Skin epidermis (tissue), 12 donors: Measurements from ENCODE around the gene NTRK3.

Experiments
- H3K27ac ChIP-seq, 21 experiments: fragments of 200-600 bp; sonication (generic) in 11 of 21; one replicate each; pipeline ENCODE4 v1.5.0; 2020; ENCODE audit warnings: mild to moderate bottlenecking in 3 of 21, inconsistent platforms in 2 of 21, moderate library complexity in 2 of 21
- H3K4me3 ChIP-seq, 7 experiments: fragments of 200-600 bp; sonication (generic) in 2 of 7; one replicate each; pipeline ENCODE4 v1.5.0; 2020; ENCODE audit warnings: inconsistent platforms in 2 of 7, mild to moderate bottlenecking in 2 of 7, moderate library complexity in 1 of 7

The NTRK3 gene

DNA sequence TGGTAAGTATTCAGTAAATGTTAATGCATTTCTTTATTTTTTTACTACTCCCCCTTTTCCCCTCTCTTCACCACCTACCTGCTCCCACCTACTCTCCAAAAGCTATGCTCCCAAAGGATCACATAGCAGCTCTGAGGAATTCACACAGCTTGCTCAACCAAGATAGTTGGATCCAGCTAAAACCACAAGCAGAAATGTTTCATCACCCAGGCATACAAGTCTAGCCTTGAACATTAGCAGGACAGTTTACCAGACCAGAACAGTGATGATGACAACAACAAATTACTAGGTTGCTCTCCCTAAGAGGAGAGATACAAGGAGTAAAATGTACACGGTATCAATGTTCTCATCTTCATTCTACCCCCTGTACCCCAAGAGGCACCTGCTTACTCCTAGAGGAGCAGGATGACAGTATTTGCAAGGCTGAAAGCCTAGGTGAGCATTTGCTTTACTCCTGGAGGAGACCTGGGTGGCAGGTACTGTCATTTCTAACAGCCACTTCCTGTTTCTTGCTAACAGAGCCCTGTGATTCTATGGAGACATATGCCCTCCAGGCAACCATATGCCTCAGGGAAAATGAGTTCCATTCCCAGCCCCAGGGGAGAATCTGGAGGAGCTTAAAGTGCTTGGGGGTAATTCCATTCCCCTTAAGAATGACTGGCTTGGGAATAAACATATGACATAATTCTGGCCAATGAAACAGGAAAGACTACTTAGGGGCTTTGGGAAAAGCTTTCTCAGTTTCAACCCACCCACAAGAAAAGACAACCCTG, 237.5 kb downstream of the NTRK3 start:
- no peak overlapping the region for H3K27ac ChIP-seq
- no peak overlapping the region for H3K4me3 ChIP-seq

DNA sequence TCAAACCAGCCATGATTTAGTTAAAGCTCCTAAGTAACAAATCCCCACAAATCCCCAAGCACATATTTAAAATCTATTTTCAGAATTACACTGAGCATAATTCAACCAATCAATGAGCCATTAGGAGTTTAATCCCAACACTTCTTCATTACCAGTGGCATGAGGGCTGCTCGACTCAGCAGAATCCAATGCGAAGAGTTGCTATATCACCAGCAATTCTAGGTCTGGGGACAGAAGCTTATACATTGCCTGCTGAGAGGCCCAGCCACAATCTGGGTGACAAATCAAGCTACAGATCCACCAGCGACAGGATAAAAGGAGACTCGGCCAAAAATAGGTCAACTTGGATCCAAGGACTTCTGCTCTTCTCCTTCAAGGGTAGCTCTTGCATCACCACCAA, 238.8 kb downstream of the NTRK3 start:
- H3K27ac ChIP-seq, result no peak overlapping the region
- H3K4me3 ChIP-seq, result no peak overlapping the region

DNA sequence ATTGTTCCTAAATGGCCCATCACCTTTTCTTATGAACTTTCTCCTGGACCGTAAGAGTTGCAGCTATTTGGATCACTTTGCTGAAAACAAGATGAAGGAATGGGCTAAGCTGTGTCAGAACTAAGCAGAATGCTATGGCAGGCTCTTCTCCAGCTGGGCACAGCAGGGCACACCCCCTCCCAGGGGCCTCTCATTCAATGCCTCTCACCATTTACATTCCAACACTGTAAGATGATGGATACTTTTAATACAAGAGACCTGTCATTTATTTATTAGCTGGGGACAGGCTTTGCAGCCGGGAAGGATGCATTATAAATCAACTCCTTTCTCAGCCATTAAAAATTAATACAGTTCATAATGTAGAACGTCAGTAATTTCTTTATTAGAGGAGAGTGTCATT, 240.1 kb downstream of the NTRK3 start:
- H3K27ac ChIP-seq, result no peak overlapping the region
- H3K4me3 ChIP-seq, result no peak overlapping the region

DNA sequence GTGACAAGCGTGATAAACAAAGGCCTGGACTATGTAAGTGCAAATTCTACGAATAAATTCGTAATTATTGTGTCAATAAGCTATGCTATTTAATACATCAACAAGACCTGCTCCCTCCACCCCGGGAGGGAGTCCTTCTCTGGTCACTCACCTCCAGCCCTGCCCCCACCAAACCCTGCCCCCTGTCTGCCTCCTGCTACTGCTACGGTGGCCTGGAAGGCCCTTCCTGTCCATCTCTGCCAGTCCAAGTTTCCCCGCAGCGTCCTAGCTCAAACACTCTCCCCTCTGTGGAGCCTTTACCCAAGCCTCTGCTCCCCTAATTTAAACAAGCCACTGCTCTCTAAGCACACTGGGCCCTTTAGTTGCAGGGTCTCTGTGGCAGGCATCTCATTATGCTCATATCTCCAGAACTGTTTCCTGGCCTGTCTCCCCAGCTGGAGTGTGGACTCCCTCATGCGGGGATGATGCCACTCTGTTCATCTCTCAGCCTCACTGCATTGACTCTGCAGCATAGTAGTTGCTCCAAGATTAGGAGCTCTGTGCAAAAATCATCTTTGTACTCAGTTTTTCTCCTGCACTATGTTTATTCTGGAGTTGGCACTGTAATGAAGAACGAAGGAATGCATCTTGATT, 241.2 kb downstream of the NTRK3 start:
- H3K4me3 ChIP-seq, result no peak overlapping the region

DNA sequence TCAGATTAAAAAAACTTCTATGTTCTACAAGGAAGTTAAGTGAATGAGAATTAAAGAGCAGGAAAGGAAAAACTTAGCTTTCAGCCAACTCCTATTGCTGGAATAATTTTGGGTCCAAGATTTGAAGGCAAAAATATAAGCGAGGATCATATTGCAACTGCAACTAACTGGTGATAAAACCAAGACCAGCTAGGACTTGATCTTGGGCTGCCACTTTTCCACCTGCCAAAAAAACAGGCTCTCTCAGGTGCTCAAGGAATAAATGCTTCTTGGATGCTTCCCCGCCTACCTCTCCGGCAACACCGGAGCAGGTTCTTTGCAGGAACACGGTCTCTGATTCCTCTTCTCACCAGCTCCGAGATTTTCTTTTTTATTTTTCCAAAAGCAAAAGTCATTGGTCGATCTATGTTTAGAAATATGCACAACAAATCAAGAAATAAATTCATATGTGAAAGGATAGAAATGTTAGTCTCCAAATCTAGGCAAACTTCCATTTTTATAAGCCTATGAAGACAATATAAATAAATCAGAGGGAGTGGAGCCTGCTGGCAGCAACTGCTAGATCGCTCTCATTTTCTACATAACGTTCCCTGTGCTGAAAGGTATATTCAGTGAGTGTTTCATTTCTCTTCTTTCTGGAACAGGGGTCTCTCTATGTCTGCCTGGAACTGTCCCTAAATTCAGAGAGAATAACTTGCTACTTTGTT, 241.9 kb downstream of the NTRK3 start:
- no peak overlapping the region for H3K4me3 ChIP-seq
- no peak overlapping the region for H3K27ac ChIP-seq

More for the DNA sequence above, 241.2 kb downstream of the NTRK3 start:
- no peak overlapping the region for H3K27ac ChIP-seq

DNA sequence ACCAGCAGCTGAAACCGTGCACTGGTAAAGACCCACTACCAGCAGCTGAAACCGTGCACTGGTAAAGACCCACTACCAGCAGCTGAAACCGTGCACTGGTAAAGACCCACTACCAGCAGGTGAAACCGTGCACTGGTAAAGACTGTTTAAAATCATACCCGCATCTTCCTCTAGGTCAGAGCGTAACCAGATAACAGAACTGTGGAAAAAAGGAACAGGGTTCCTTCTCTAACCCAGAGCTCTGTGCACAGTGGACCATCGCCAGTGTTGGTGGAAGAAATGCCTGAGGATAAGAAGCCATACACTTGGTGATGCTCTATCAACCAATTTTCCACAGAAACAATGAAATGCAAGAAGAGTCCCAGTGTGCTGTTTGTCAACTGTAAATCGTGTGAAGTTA, 243.4 kb downstream of the NTRK3 start:
- Histone ChIP-seq H3K27ac (no peak overlapping the region), H3K4me3 (no peak overlapping the region)

DNA sequence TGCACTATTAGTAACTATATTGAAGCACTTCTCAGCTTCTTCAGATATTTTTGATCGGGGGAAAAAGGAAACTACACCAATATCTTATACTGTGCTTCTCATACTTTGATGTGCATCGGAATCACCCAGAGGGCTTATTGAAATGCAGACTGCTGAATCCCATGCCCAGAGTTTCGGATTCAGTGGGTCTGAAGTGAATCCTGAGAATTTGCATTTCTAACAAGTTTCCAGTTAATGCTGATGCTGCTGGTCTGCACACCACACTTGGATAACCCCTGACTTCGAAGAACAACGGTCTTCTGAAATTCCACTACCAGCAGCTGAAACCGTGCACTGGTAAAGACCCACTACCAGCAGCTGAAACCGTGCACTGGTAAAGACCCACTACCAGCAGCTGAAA, 243.9 kb downstream of the NTRK3 start:
- Histone ChIP-seq H3K4me3 (no peak overlapping the region), H3K27ac (no peak overlapping the region)

DNA sequence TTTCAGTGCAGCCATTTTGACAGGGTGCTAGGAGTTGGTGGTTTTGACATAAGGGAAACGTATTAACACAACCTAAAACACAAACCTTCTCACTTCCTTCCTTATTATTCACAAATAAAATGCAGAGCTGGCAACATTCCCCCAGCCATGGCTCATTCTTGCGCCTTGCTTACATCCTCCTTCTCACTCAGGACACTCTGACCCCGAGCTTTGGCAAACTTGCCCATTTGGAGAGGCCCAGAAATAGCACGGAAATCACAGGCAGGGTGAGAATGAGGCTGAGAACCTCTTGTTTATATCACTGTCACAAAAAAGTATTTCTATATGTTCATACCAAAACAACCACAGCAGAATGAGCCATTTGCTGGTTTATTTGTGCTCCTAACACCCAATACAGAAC, 244.3 kb downstream of the NTRK3 start:
- H3K4me3 ChIP-seq, result no peak overlapping the region
- no peak overlapping the region for H3K27ac ChIP-seq

DNA sequence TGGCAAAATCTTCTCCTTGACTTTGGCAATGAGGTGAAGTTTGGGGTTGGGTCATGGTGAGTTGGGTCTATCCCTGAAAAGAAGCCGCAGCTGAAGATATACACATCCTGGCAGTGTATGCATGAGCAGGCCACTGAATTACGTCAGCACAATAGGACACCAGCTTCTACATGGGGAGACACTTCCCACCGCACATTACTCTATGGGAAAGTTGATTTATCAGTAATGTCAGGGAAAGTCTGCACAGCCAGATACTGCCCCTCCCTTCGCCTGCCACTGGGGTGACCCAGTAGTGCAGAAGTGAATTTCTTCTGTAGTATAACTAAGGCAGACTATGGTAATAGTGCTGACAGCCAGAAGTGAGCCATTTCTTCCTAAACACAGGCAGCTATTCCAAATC, 245.0 kb downstream of the NTRK3 start:
- Histone ChIP-seq H3K4me3 (no peak overlapping the region), H3K27ac (no peak overlapping the region)

DNA sequence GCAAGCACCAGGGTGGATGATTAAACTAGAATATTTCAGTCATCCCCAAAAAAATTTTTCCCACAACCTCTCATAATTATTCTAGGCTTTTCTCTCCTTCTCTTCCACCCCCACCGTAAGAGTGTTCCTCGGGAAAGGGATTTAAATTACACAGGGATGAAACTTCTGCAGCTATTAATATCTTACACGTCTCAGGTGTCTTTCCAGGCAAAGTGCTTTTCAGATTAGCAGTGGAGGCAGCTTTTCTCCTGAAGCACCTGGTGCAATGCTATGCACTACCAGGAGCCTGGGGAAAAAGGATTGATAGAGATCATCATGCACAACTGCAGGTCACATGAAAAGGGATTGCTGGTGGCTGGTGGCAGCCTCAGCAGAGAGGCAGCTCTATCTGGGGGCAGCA, 250.4 kb downstream of the NTRK3 start:
- H3K27ac ChIP-seq, result no peak overlapping the region
- H3K4me3 ChIP-seq, result no peak overlapping the region

DNA sequence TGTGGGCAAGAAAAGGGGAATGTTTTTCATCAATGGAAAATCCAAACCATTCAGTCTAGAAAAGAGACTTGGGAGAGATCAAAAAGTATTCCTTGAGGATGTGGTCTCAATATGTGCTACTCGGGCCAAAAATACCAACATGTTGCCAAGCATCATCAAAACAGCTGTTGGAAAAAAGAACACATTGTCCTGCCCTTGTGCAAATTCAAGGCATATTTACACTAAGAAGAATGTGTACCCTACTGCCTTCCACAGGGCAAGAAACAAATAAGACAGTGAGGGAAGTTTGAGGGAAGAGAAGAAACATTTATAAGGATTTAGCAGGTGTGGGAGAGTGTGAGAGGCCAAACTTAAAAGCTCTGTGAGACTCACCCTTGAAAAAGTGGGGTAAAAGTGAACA, 252.1 kb downstream of the NTRK3 start:
- Histone ChIP-seq H3K27ac (no peak overlapping the region), H3K4me3 (no peak overlapping the region)

DNA sequence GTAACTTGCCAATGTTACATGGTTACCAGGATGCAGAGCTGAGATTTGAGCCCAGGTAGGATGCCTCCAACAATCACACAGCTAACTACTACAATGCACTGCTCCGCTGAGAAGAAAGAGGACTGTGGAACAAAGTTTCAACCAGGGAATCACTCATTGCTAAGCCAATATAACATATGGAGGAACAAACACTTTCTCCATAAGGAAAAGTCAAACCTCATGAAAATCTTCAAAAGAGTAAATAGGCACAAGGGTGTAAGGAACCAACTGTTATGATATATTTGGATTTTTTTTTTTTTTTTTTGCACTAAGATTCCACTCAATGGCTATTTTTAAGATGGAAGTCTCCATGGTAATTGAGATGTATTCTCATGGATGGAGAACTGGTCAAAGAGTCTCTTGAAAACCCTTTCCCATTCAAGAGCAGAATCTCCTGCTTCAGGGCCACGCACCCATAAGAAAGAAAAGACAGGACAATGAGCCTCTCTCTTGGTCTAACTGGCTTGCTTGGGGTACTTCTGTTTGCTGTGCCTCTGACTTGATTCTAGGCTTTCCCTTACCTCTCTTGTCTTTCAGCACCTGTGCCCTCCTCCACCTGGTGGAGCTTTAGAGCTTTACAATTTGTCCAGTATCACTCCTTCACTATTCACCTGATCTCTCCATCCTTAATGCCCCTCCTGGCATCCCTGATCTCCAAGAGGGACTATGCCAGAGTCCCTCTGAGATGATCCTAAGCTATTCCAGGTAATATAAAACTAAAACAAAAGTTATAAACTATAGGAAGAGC, 252.8 kb downstream of the NTRK3 start:
- Histone ChIP-seq H3K4me3 (no peak overlapping the region), H3K27ac (no peak overlapping the region)

DNA sequence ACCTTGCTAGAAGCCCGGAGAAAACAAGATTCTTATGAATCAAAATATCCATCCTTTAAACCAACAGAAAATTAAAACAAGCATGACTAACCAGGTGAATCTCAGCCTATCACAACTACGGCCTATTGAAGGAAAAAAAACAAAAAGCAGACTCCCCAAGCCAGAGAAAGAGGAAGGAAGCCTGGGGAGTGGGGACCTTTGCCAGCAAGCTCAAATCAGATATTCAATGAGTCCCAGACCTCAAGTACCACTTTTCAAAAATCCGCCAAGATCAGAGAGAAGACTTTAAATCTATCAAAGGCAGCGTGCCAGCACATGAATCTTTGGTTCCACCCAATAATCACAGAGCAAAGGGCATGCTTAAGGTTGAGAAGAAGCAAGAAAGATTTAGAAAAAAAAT, 253.8 kb downstream of the NTRK3 start:
- H3K27ac ChIP-seq, result no peak overlapping the region
- no peak overlapping the region for H3K4me3 ChIP-seq

DNA sequence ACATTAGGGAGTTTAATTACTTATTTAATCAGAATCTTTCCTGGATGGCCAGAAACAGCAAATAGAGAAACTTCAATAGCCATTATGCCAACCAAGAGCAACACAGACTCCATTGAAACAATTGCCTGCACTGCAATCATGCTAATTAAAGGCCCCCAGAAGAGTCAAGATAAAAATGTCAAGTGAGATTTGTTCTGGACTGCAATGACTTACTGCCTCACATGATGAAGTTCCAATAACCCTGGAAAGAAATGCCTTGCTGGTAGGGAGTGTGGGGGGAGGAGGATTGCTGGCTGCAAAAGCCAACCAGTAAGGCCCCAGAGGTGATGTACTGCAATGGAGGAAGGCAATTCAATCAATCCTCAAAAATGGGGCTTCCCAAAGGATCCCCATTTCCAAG, 257.9 kb downstream of the NTRK3 start:
- H3K27ac ChIP-seq, result no peak overlapping the region
- H3K4me3 ChIP-seq, result no peak overlapping the region

DNA sequence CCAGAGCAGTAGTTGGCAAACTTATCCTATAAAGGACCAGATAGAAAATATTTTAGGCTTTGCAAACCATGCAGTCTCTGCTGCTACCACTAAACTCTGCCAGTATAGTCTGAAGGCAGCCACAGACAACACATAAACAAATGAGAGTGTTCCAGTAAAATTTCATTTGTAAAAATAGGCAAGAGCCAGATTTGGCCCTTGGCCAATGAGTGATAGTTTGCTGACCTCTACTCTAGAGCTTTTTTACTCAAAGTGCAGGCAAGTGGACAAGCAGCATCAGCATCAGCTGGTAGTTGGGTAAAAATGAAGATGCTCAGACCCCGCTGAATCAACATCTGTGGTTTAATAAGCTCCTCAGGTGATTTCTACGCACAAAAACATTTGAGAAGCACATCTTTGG, 269.8 kb downstream of the NTRK3 start:
- Histone ChIP-seq H3K4me3 (no peak overlapping the region), H3K27ac (no peak overlapping the region)

DNA sequence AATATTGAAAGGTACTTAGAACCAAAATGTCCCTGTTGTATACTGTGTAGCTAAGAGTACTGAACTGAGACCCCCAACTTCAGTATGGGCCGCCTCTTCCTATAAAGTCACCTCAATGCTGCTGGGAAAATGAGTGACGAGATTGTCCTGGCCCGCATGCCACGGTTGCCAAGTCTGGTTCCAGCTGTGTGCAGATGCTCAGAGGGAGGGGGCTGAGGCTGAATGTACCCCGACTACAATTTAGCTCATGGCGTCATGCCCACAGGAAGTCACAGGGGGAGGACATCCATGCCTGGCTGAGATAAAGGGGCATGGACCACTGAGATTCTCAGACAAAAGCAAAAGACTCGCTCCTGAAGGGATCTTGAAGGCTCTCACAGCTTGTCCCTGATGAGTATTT, 271.1 kb downstream of the NTRK3 start:
- Histone ChIP-seq H3K4me3 (no peak overlapping the region), H3K27ac (no peak overlapping the region)

DNA sequence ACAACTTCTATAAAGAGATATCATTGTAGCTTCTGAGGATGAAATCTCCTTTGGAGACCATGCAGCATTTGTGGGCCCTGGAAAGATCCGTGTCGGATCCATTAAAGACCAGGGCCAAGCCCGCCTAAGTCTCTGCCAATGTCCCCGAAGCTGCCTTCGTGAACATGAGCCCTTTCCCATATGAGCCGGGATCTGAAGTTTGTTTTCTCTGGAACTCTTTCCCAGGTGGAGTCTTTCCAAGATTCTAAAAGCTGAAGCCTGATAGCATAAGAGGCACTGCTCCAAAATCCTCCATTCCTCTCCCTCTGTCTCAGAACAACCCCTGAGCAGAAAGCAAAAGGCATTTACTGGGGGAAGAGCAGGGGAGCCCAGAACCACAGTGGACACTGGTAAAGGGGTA, 274.6 kb downstream of the NTRK3 start:
- H3K27ac ChIP-seq, result no peak overlapping the region
- no peak overlapping the region for H3K4me3 ChIP-seq

DNA sequence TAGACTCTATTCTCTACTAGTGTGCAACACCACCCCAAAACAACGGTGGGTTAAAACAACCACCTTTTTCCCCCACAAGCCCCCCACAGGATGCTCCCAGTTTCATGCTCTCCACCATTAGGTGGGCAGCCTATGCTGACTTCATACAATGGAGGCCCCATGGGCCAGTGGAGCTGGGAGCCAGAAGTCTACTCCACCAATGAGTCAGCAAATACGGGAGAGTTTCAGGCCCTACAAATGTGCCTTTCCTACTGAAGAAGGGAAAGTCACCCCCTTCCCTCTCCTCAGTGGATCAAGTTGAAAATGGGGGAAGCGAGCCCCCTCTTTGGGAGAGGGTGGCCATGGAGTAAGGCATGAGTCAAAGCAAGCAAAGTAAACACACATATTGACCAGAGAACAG, 278.6 kb downstream of the NTRK3 start:
- Histone ChIP-seq H3K27ac (no peak overlapping the region), H3K4me3 (no peak overlapping the region)

DNA sequence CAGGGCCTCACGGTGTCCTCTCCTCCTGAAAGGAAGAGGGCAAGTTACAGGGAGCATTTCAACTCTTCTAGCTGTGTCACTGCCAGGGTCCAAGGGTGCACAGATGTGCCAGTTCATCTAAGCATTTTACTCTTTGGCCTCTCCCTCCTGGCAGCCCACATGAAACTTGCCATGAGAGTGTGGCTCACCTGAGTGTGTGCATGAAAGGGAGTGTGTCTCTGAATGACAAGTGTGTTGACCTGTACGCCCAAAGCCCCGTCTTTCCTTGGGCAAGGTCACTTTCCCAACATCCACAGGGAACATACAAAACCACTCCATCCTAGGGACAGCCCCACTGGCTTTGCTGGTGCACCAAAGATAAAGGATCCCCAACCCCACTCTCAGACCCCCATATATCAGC, 280.0 kb downstream of the NTRK3 start:
- Histone ChIP-seq H3K27ac (no peak overlapping the region), H3K4me3 (no peak overlapping the region)

DNA sequence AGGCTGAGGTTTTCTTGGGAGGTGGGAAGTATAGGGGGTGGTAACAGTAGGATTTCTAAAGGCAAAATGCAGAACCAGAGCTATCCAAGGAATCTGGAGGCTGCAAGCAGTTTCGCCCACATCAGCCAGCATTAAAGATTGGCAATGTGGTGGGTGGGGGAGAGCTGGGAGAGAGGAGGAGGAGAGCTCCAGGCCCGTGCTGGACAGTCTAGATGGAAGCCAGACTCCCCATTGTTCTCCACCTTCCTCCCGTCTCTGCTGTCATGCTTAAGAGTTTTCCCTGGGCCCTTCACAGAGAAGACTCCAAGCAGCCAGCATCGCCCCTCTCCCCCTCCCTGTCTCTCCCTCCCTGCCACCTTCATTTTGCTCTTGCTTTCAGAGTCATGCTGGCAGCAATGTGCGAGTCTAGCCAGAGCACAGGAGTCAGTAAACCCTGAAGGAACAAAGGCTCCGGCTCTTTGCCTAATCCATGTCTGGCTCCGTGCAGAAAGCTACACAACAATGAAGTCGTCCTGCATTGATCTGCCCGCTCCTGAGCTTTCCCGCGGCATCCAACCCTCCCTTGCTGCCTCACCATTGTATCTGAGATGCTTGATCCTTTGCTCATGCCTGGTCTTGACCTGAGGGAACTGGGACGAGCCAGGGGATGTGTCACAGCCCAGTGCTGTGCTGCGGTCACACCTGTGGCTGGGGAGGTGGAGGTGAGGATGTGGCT, 282.9 kb downstream of the NTRK3 start:
- Histone ChIP-seq H3K4me3 (no peak overlapping the region), H3K27ac (no peak overlapping the region)
